Stimulated activated CD4-positive, alpha-beta T cell treated with anti-CD3 and anti-CD28 coated beads, TNF-alpha, amount 100 ng/mL, for 1 hour (primary cell): ENCODE measurements around the gene BRSK1.

ENCODE experiments used
- DNase-seq, 3 donors: peaks; one replicate each; pipeline ENCODE4 v3.0.0-alpha.2; 2020; ENCODE audit warnings: low read depth in 3 of 3, low spot score in 1 of 3

Gene BRSK1

GRCh38 chr19:55283548-55284377 is at the start of gene BRSK1:
Gene BRSK1, plus strand, starts transcription at chr19:55283997. Its CDS starts 446 bp downstream, at chr19:55284443.
- peak in 1 of 3 donors; percentile 25 for DNase-seq

GRCh38 chr19:55238030-55238429 is 45.8 kb upstream of the BRSK1 start:
- no peak for DNase-seq

DNA sequence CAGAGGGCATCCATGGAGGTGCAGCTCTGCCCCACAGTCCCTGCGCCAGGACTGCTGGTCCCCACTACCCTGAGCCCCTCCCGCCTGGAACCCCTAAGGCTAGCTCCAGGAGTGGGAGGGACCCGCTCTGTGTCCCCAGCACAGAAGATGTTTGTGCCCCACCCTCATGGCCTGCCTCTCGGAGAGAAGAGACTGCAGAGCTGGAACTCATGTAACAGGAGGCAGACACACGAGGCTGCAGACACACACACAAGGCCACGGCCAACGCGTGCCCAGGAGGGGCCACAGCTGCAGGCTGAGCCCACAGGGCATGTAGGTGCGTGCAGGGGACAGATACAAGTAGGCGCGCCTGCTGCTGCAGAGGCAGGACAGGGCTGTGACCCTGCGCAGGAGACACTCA is 44.8 kb upstream of the BRSK1 start:
- no peak for DNase-seq

DNA sequence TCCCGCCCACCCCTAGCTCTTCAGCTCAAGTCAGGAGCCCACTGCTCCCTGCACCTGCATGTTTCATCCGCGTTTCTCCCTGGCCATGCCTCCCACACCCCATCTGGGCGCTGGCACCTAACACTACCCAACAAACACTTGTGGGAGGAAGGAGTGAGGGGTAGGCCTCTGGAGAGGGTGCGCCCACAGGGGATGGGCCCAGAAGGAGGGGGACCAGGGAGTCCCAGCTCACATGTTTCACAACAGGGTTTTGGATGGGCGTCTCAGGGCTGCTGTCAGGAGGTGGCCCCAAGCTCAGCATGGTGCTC is 43.1 kb upstream of the BRSK1 start:
- DNase-seq, result no peak

DNA sequence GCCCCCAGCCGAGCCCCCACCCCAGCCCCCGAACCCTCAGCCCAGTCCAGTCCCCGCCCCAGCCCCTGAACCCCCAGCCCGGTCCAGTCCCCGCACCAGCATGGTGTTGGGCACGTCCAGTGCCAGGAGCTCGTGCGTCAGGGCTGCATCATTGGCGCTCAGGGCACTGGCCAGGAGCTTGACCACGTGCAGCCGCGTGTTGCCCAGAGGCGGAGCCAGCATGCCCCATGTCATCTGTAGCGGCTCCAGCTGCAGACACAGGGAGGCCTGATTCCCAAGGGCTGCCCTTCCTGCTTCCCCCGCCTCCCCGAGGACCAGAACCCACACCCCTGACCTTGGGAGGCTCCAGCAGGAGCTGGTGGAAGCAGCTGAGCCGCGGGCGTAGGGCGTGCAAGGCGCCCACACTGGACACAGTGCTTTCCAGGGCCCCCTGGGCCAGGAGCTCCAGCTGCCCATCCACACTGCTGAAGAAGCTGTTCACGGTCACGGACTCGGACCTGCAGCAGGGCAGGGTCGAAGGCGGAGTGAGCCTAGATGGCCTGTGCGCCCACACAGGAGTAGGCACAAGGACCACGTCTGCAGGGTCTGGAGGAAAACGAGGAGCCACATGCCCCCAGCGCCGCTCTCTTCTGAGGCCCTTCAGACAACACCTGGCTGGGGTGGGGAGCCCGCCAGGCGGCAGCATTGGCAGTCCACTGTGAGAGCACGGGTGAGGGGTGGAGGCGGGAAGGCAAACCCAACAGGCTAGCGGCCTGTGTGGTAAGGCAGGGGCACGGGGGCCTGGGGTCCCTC is 42.5 kb upstream of the BRSK1 start:
- DNase-seq, result no peak

GRCh38 chr19:55241935-55242464 is 41.8 kb upstream of the BRSK1 start:
- DNase-seq, result no peak

- no peak for DNase-seq
Measured at GRCh38 chr19:55242517-55242916, 41.3 kb upstream of the BRSK1 start.

DNA sequence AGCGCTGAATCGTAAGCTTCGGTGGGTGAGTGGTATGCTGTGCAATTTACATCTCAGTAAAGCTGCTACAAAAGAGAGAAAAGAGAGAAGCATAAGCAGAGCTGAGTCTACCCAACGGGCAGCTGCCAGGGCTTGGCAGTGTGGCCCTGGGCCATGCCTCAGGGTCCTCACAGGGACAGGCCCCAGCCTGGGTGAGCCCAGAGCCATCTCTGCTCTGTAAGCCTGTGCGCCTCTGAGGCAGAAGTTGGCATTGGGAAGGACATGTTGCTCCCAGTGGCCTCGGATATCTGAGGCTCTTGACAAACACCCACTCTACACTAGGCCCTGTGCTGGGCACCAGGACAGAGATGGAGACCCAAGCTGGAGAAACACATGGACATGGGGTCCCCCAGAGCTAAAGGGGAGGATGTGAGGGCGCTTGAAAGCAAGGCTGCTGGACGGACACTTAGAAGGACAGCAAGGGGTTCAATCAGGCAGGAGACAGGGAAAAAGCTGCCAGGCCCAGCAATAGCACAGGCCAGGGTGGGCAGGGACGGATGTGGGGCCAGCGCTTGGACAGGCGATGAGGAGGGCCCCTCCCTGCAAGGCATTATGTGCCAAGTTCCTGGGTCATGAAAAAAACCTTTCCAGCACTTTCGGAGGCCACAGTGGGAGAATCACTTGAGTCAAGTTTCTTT is 39.7 kb upstream of the BRSK1 start:
- no peak for DNase-seq

DNA sequence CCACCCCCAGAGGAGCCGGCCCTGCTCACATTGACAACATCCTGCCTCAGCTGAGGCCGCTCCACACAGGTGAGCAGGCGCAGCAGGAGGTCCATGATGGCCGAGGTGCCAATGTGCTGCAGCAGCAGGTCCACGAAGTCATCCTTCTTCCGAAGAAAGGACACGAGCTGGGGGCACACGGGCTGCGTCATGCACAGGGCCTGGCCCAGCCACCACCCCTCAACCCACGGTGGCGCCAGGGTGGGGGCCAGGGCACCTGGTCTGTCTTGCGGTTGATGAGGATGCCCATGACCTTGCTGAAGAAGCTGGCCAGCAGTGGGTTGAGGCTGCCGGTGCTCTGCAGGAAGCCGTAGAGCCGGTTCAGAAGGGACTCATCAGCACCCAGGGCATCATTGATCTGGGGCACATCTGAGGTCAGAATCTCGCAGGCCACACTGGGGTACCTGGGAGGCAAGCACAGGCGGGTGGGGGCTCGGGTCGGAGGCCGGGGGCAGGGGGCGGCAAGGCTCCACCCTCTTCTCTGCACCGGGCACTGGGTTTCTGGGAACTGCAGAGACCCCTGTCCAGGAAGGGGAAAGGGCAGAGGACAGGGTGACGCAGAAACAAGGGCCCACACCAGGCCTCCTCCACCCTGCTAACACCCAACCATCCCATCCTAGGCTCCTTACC is 38.4 kb upstream of the BRSK1 start:
- DNase-seq, result no peak

- no peak for DNase-seq
Measured at GRCh38 chr19:55246462-55247451, 37.0 kb upstream of the BRSK1 start.

- no peak for DNase-seq
Measured at GRCh38 chr19:55247621-55248099, 36.1 kb upstream of the BRSK1 start.

GRCh38 chr19:55248166-55248675 is 35.6 kb upstream of the BRSK1 start:
- no peak for DNase-seq

GRCh38 chr19:55248704-55249103 is 35.1 kb upstream of the BRSK1 start:
- DNase-seq, result no peak

DNA sequence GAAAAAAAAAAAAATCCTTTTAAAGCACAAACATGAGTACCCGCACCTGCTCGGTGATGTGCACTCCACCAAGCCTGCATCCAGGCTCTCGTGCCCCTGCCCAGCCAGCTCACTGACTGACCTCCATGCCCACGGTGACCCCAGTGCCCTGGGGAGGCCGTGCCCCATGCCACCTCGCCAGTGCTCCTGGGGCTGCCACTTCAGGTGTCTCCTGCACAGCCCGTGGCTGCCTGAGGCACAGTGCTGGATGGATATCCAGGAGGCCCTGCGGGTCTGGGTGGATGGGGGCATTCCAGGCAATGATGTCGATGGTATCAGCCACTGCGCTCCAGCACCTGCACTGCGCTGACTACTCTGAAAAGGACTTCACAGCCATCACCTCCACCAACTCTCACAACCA is 34.0 kb upstream of the BRSK1 start:
- no peak for DNase-seq

DNA sequence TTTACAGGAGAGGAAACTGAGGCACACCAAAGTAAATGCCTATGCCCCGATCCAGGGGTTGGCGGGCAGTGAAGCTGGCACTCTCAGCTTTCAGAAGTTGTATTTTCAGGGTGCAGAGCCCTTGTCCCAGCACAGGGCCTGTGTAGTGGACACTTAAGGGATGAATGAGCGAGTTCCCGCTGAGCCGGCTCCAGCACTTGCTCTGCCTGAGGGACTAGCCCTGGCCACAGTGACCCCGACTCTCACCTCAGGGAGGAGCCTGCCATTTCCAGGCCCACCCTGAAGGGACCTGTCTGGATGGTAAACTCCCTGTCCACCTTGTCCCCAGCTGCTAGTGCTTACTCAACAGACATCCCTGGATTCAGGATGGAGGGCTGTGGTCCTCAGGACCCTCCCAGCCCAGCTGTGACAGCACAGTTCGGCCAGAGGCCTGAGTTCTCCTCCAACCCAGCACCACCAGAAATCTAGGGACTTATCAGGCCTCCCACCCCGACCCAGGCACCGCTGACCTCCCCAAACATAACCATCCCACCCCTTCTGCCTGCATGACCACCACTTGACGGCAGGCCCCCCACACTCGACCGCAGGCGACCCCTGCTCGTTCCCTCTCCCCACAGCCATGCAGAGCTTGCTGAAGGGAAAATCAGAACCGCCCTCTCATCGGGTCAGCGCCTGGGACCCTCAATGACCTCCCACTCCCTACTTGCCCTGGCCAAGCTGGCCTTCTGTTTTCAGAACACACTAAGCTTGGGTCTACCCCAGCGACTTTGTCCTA is 33.3 kb upstream of the BRSK1 start:
- no peak for DNase-seq

GRCh38 chr19:55251341-55252081 is 32.3 kb upstream of the BRSK1 start:
- no peak for DNase-seq

GRCh38 chr19:55252760-55253663 is 30.8 kb upstream of the BRSK1 start:
- no peak for DNase-seq
